Trophoblast cell (in vitro differentiated cells and primary cell): ENCODE measurements around the gene HSPA8.

ENCODE experiments used
- DNase-seq, 2 donors: peaks; one replicate each; pipeline ENCODE4 v3.0.0-alpha.2; 2016
- H2AFZ ChIP-seq: 2 replicates; pipeline ENCODE4 v1.6.1; 2013; ENCODE audit warnings: low read length, moderate library complexity, mild to moderate bottlenecking; ENCODE audit not compliant: insufficient read depth, poor library complexity
- H2AK5ac ChIP-seq: 2 replicates; pipeline ENCODE4 v1.6.1; 2013; ENCODE audit warnings: mild to moderate bottlenecking, low read length
- H2BK120ac ChIP-seq: 2 replicates; pipeline ENCODE4 v1.6.1; 2013; ENCODE audit warnings: low read length, mild to moderate bottlenecking, moderate library complexity; ENCODE audit not compliant: insufficient read depth, poor library complexity
- H2BK12ac ChIP-seq: 2 replicates; pipeline ENCODE4 v1.6.1; 2013; ENCODE audit warnings: mild to moderate bottlenecking, low read length, moderate library complexity
- H2BK5ac ChIP-seq: 2 replicates; pipeline ENCODE4 v1.6.1; 2013; ENCODE audit warnings: low read length, low read depth, moderate library complexity, mild to moderate bottlenecking; ENCODE audit not compliant: poor library complexity
- H3K14ac ChIP-seq: 2 replicates; pipeline ENCODE4 v1.6.1; 2013; ENCODE audit warnings: mild to moderate bottlenecking, low read length
- H3K18ac ChIP-seq: 2 replicates; pipeline ENCODE4 v1.6.1; 2013; ENCODE audit warnings: mild to moderate bottlenecking, low read length
- H3K23ac ChIP-seq: 2 replicates; pipeline ENCODE4 v1.6.1; 2013; ENCODE audit warnings: low read length
- H3K27ac ChIP-seq: 2 replicates; pipeline ENCODE4 v1.5.1; 2013; ENCODE audit warnings: low read depth, mild to moderate bottlenecking, inconsistent platforms, low read length, moderate library complexity
- H3K27me3 ChIP-seq: 2 replicates; pipeline ENCODE4 v1.6.1; 2013; ENCODE audit warnings: inconsistent platforms, mild to moderate bottlenecking, low read length, moderate library complexity; ENCODE audit not compliant: insufficient read depth
- H3K36me3 ChIP-seq, 2 experiments: 1 replicate in 1 of 2; 2 replicates in 1 of 2; pipeline ENCODE4 v1.6.1; 2013; ENCODE audit warnings: low read length in 2 of 2, mild to moderate bottlenecking in 2 of 2, moderate library complexity in 1 of 2; ENCODE audit not compliant: insufficient read depth in 2 of 2, control insufficient read depth in 1 of 2
- H3K4ac ChIP-seq: 2 replicates; pipeline ENCODE4 v1.6.1; 2013; ENCODE audit warnings: low read depth, mild to moderate bottlenecking, low read length, moderate library complexity
- H3K4me1 ChIP-seq, 2 experiments: 1 replicate in 1 of 2; 2 replicates in 1 of 2; pipeline ENCODE4 v1.6.1; 2013; ENCODE audit warnings: low read length in 2 of 2, mild to moderate bottlenecking in 2 of 2, moderate library complexity in 1 of 2; ENCODE audit not compliant: insufficient read depth in 2 of 2, control insufficient read depth in 1 of 2
- H3K4me2 ChIP-seq: 2 replicates; pipeline ENCODE4 v1.6.1; 2013; ENCODE audit warnings: inconsistent platforms, mild to moderate bottlenecking, low read length, moderate library complexity
- H3K4me3 ChIP-seq: 2 replicates; pipeline ENCODE4 v1.5.1; 2013; ENCODE audit warnings: mild to moderate bottlenecking, low read depth, low read length, inconsistent platforms
- H3K79me1 ChIP-seq: one replicate; pipeline ENCODE4 v1.6.1; 2013; ENCODE audit warnings: low read length
- H3K79me2 ChIP-seq: 2 replicates; pipeline ENCODE4 v1.6.1; 2013; ENCODE audit warnings: low read length, mild to moderate bottlenecking; ENCODE audit not compliant: control insufficient read depth, insufficient read depth, poor library complexity
- H3K9ac ChIP-seq: 2 replicates; pipeline ENCODE4 v1.6.1; 2013; ENCODE audit warnings: mild to moderate bottlenecking, low read length
- H3K9me3 ChIP-seq: 2 replicates; pipeline ENCODE4 v1.6.1; 2013; ENCODE audit warnings: low read depth, mild to moderate bottlenecking, control low read depth, inconsistent platforms, low read length; ENCODE audit not compliant: insufficient read depth
- H4K12ac ChIP-seq: 2 replicates; pipeline ENCODE4 v1.6.1; 2013; ENCODE audit warnings: low read depth, mild to moderate bottlenecking, low read length, moderate library complexity
- H4K8ac ChIP-seq: 2 replicates; pipeline ENCODE4 v1.6.1; 2013; ENCODE audit warnings: low read depth, mild to moderate bottlenecking, low read length, moderate library complexity
- H4K91ac ChIP-seq: one replicate; pipeline ENCODE4 v1.6.1; 2013; ENCODE audit warnings: low read depth, mild to moderate bottlenecking, low read length, moderate library complexity
- WGBS: extraction: QIAGEN DNeasy Blood & Tissue Kit; methylation state at CpG from one replicate; pipeline ENCODE4 v1.1.7; 2013; ENCODE audit warnings: missing lambda C conversion rate; ENCODE audit not compliant: insufficient read length, insufficient coverage; ENCODE audit errors: extremely low coverage; 5-methylcytosine and 5-hydroxymethylcytosine counted together

HSPA8 gene

DNA sequence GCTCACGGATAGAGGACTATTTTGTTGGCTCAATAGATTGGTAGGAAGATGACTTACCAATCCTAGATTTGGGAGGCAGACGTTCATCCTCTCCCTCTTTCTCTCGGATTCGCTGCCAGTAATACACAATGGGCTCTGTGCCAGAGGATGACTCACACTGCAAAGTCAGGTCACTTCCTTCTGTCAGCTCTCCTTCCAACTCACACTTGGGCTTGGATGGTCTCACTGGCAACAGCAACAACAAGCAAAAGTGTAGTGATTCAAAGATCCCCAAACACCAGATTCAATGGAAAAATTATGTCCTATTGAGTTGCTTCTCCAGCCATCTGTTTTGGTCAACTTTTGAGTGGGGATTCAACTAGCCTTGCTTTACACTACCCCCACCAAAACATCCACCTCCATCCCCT lies 21.7 kb upstream of the HSPA8 start:
- DNase-seq: peak; percentile 61 to 73
- peaks cover 0 to 5% of the 10 kb centered on the region in 2 experiments for H3K36me3 ChIP-seq

GRCh38 chr11:123082977-123083376 lies 21.0 kb upstream of the HSPA8 start:
- H3K27me3 ChIP-seq: no peaks in the 10 kb centered on the region
- H4K91ac ChIP-seq: no peak overlapping the region
- no peaks in the 10 kb centered on the region for H3K79me2 ChIP-seq
- no peak overlapping the region for H2BK12ac ChIP-seq
- H4K12ac ChIP-seq: no peak overlapping the region
- no CpG with 5 or more reads among the region's 4 CpGs for WGBS
- H3K23ac ChIP-seq: no peak overlapping the region
- H4K8ac ChIP-seq: no peak overlapping the region
- no peaks in the 10 kb centered on the region for H3K79me1 ChIP-seq
- no peak overlapping the region for H3K18ac ChIP-seq
- H3K4ac ChIP-seq: no peak overlapping the region
- H2BK5ac ChIP-seq: no peak overlapping the region
- peaks cover 0 to 5% of the 10 kb centered on the region in 2 experiments for H3K36me3 ChIP-seq
- DNase-seq: no peak
- no peak overlapping the region for H3K14ac ChIP-seq
- no peak overlapping the region for H2AK5ac ChIP-seq
- no peak overlapping the region for H3K27ac ChIP-seq
- H3K9ac ChIP-seq: no peak overlapping the region
- H3K4me1 ChIP-seq: peaks cover 0 to 2% of the 10 kb centered on the region in 2 experiments
- H3K4me2 ChIP-seq: no peak overlapping the region
- no peak overlapping the region for H2AFZ ChIP-seq
- no peak overlapping the region for H2BK120ac ChIP-seq
- H3K9me3 ChIP-seq: no peaks in the 10 kb centered on the region
- H3K4me3 ChIP-seq: no peak overlapping the region

More for the DNA sequence above, 21.7 kb upstream of the HSPA8 start:
- H2BK12ac ChIP-seq: no peak overlapping the region
- H3K23ac ChIP-seq: no peak overlapping the region
- H3K4me3 ChIP-seq: no peak overlapping the region
- no peak overlapping the region for H3K4me2 ChIP-seq
- no CpG with 5 or more reads among the region's 4 CpGs for WGBS
- H4K12ac ChIP-seq: no peak overlapping the region
- no peaks in the 10 kb centered on the region for H3K79me1 ChIP-seq
- H3K18ac ChIP-seq: no peak overlapping the region
- H2BK120ac ChIP-seq: no peak overlapping the region
- no peak overlapping the region for H2BK5ac ChIP-seq
- H3K4ac ChIP-seq: no peak overlapping the region
- no peak overlapping the region for H2AK5ac ChIP-seq
- H3K27ac ChIP-seq: no peak overlapping the region
- no peak overlapping the region for H2AFZ ChIP-seq
- no peak overlapping the region for H3K14ac ChIP-seq
- no peaks in the 10 kb centered on the region for H3K9me3 ChIP-seq
- peaks cover 0 to 2% of the 10 kb centered on the region in 2 experiments for H3K4me1 ChIP-seq
- no peaks in the 10 kb centered on the region for H3K79me2 ChIP-seq
- no peaks in the 10 kb centered on the region for H3K27me3 ChIP-seq
- no peak overlapping the region for H3K9ac ChIP-seq
- H4K91ac ChIP-seq: no peak overlapping the region
- H4K8ac ChIP-seq: no peak overlapping the region

GRCh38 chr11:123080015-123080414 lies 18.1 kb upstream of the HSPA8 start:
- H2BK12ac ChIP-seq: no peak overlapping the region
- no peaks in the 10 kb centered on the region for H3K27me3 ChIP-seq
- WGBS: no CpG with 5 or more reads among the region's 1 CpG
- DNase-seq: no peak
- H3K79me1 ChIP-seq: no peaks in the 10 kb centered on the region
- no peak overlapping the region for H2BK120ac ChIP-seq
- no peaks in the 10 kb centered on the region for H3K79me2 ChIP-seq
- H4K12ac ChIP-seq: no peak overlapping the region
- H3K36me3 ChIP-seq: peaks cover 0 to 5% of the 10 kb centered on the region in 2 experiments
- H3K18ac ChIP-seq: no peak overlapping the region
- no peak overlapping the region for H3K9ac ChIP-seq
- no peak overlapping the region for H3K27ac ChIP-seq
- H4K91ac ChIP-seq: no peak overlapping the region
- H3K4me3 ChIP-seq: no peak overlapping the region
- H2AK5ac ChIP-seq: no peak overlapping the region
- H2BK5ac ChIP-seq: no peak overlapping the region
- no peak overlapping the region for H3K4me2 ChIP-seq
- H3K23ac ChIP-seq: no peak overlapping the region
- no peak overlapping the region for H3K14ac ChIP-seq
- H2AFZ ChIP-seq: no peak overlapping the region
- H3K9me3 ChIP-seq: no peaks in the 10 kb centered on the region
- no peaks in the 10 kb centered on the region for H3K4me1 ChIP-seq
- H4K8ac ChIP-seq: no peak overlapping the region
- no peak overlapping the region for H3K4ac ChIP-seq

GRCh38 chr11:123076484-123076883 lies 14.5 kb upstream of the HSPA8 start:
- H4K91ac ChIP-seq: no peak overlapping the region
- H3K4ac ChIP-seq: no peak overlapping the region
- H3K79me2 ChIP-seq: no peaks in the 10 kb centered on the region
- H4K12ac ChIP-seq: no peak overlapping the region
- no peaks in the 10 kb centered on the region for H3K27me3 ChIP-seq
- H4K8ac ChIP-seq: no peak overlapping the region
- no peak overlapping the region for H3K14ac ChIP-seq
- no CpG with 5 or more reads among the region's 2 CpGs for WGBS
- H2BK5ac ChIP-seq: no peak overlapping the region
- no peak overlapping the region for H2AK5ac ChIP-seq
- H3K79me1 ChIP-seq: no peaks in the 10 kb centered on the region
- no peak overlapping the region for H2BK120ac ChIP-seq
- DNase-seq: no peak
- no peak overlapping the region for H3K27ac ChIP-seq
- H3K18ac ChIP-seq: no peak overlapping the region
- no peak overlapping the region for H3K4me3 ChIP-seq
- no peak overlapping the region for H3K9ac ChIP-seq
- no peaks in the 10 kb centered on the region for H3K9me3 ChIP-seq
- no peak overlapping the region for H2AFZ ChIP-seq
- H3K23ac ChIP-seq: no peak overlapping the region
- no peaks in the 10 kb centered on the region for H3K4me1 ChIP-seq
- H3K36me3 ChIP-seq: peaks cover 4 to 6% of the 10 kb centered on the region in 2 experiments
- no peak overlapping the region for H3K4me2 ChIP-seq
- no peak overlapping the region for H2BK12ac ChIP-seq
